Measurements from ENCODE around the gene ZNF416.

Gene ZNF416

DNA sequence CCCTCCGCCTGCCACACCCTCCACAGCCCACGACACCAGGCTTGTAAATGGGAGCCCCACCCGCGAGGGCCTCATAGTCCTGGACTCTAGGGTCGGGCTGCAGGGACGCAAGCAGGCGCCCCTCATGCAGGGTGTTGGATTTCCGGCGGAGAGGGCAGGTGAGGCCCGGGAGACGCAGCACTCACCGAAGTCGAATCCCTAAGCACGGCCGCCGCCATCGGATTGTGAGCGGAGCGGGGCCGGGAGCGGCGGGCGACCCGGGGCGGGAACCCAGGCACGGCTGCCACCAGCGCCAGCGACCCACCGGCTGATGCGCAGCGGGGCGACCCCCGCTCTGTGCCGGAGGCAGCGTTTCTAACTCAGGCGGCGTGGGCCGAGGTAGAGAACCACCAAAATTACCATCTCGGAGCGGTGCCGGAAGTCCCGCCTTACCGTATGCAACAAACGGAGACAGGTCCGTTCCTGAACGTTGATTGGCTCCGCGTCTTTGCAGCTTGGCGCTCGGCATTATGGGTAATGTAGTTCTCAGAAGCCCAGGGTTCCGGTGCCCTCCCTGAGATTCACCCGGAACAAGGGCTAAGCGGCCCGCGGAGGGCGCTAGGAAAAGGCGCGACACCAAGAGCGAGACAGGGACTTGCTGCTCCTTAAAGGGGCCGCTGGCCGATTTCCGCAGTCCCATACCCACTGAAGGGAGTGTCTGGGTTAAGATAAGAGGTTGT, at the start of gene ZNF416:
TSS of gene ZNF416 (minus strand) at position 425 of the 719 bp plus-strand sequence. CDS start at position 218, 207 bp downstream.
- peak; percentile 98 for DNase-seq (ENCODE audit: low spot score)

- no peak for DNase-seq (ENCODE audit: low spot score)
Measured at GRCh38 chr19:57623091-57623490, 44.4 kb upstream of the ZNF416 start.

- DNase-seq (ENCODE audit: low spot score): no peak
Measured at GRCh38 chr19:57620673-57621348, 42.1 kb upstream of the ZNF416 start.

DNA sequence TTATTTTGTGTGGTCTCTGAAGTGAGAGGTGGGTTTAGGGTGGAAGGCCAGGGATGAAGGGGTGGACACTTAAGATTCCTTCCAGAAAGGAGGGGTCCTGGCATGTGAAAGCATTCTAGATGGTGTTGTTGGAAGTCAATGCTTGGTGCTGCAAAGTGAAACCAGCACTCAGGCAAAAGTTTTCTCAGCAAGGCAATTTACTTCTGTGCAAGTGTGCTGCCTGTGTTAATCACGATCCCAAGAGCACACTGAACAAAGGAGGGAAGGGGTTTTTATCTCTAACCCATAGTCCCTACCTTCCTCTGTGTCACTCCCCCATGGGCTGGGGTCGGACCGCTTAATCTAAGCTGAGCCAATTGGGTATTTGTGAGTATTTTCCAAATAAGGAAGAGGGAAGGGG, 36.6 kb upstream of the ZNF416 start:
- no peak for DNase-seq (ENCODE audit: low spot score)

GRCh38 chr19:57613941-57614743, 35.4 kb upstream of the ZNF416 start, which contains the start of gene ZNF134:
TSS of gene ZNF134 (plus strand) at chr19:57614242. CDS start at chr19:57619469, 5,227 bp downstream.
- DNase-seq (ENCODE audit: low spot score): peak; percentile 90

DNA sequence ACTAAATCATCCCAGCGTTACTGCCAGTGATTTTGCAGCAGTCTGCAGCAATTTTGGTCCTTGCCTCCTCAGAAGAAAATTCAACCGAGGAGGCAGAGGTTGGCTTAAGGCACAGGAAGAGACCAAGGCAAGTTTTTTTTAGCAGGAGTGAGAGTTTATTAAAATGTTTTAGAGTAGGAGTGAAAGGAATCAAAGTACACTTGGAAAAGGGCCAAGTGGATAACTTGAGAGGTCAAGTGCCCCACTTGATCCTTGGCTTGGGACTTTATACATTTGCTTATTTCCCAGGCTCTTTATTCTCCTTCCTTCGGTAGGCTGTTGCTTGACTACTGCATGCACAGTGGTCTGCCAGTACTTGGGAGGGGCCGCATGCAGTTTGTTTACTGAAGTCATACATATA, 32.4 kb upstream of the ZNF416 start:
- no peak for DNase-seq (ENCODE audit: low spot score)

DNA sequence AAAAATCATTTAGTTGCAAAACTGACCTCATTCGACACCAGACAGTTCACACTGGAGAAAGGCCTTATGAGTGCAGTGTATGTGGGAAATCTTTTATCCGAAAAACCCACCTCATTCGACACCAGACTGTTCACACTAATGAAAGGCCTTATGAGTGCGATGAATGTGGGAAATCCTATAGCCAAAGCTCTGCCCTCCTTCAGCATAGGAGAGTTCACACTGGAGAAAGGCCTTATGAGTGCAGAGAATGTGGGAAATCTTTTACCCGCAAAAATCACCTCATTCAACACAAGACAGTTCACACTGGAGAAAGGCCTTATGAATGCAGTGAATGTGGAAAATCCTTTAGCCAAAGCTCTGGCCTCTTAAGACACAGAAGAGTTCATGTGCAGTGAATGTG, 28.2 kb upstream of the ZNF416 start:
- DNase-seq (ENCODE audit: low spot score): no peak

DNA sequence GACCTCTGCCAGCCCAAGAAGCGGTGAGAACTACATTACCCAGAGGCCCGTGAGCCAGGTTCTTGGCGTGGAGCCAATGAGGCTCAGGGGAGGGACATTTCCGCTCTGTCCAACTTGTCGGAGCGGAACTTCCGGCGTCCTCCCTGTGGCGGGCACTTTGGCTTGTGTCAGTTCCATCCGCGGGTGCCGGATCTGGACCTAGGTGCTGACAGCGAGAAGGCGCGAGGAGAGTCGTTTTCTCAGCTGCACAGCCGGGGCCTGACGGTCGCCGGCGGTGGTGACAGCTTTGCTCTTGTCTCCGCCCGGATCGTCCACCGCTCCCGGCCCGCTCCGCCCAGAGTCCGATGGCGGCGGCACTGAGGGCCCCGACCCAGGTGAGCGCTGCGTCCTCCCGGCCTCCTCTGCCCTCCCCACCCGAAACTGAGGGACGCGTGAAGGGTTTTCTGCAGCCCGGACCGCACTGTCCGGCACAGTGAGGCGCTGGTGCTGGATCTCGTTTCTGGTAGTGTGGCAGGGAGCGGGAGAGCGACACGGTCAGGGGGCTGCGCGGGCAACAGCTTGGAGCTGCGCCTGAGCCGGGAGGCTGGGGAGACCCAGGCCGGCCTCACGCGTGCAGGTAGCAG, 21.2 kb upstream of the ZNF416 start, which contains the start of gene ZNF530:
TSS of gene ZNF530 (plus strand) at position 125 of the 623 bp plus-strand sequence. CDS start 4,461 bp downstream, outside the sequence.
- DNase-seq (ENCODE audit: low spot score): peak; percentile 93

DNA sequence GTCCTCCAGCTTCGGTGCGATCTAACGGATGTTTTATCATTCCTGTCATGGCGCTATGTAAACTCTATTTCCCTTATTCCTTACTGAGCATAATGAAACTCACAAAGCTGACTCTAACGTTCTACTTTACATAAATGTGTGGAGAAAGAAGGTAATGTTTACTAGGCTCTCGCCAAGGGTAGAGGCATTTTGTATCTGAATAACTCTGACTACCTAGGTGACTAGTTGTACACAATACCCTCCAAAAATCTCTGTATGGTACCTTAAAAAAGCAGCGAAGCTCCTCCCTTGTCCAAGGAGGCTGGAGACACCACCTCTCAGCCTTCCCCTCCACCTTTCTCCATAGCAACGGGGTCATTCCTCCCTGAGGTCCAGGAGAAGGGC, 20.7 kb upstream of the ZNF416 start:
- no peak for DNase-seq (ENCODE audit: low spot score)

GRCh38 chr19:57587529-57587928, 8.8 kb upstream of the ZNF416 start:
- DNase-seq (ENCODE audit: low spot score): peak; percentile 86

DNA sequence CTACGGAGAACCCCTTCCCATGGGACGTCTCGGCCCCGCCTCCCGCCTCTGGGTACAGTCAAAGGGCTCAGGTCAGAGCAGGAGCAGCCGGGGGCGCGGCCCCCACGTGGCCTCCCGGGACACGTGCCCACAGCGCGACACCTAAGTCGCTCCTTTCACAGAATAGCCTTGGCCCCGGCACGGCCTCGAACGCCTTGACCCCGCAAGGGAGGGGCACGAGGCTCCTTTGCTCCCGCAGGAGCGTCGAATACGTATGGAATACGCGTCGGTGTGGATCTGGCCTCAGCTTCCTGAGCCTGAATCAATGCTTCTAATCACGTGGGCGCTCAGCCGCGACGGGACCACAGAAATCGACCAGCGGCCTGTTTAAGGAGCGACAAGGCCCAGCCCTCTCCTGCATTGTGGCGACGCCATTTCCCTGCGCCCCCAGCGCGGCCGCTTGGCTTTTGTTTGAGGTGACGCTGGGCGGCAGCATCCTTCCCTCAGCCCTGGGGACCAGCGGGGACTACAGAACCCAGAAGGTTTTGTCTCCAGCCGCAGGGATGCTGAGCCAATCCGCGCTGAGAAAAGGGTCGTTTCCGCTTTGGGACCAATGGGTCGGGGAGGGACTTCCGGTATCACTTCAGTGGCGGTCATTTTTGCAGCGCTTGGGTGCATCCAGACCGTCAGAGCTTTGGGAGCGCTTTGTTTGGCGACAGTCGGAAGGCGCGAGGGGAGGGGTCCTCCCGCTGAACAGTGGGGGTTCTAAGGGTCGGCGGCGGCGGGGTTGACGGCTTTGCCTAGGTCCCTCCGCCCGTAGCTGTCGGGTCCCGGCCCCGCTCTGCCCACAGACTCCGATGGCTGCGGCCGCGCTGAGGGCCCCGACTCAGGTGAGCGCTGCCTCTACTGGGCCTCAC, 5.1 kb upstream of the ZNF416 start, which contains the start of gene ZIK1:
TSS of gene ZIK1 (plus strand) at position 625 of the 896 bp plus-strand sequence. CDS start at position 837, 212 bp downstream.
- DNase-seq (ENCODE audit: low spot score): peak; percentile 80

GRCh38 chr19:57583104-57583520, 4.4 kb upstream of the ZNF416 start:
- no peak for DNase-seq (ENCODE audit: low spot score)

- DNase-seq (ENCODE audit: low spot score): no peak
Measured at GRCh38 chr19:57576661-57577060, 2.0 kb downstream of the ZNF416 start.

DNA sequence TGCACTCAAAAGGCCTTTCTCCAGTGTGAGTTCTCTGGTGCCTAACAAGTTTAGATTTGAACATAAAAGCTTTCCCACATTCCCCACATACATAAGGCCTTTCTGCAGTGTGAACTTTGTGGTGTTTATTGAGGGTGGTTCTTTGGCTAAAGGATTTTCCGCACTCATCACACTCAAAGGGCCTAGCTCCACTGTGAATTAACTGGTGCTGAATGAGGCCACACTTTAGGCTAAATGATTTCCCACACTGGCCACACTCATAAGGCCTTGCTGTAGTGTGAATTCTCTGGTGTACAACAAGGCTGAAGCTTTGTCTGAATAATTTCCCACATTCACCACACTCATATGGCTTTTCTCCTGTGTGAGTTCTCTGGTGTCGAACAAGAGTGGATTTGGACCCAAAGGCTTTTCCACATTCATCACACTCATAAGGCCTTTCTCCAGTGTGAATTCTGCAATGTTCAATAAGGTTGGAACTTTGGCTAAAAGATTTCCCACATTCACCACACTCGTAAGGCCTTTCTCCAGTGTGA, 6.2 kb downstream of the ZNF416 start:
- no peak for DNase-seq (ENCODE audit: low spot score)

DNA sequence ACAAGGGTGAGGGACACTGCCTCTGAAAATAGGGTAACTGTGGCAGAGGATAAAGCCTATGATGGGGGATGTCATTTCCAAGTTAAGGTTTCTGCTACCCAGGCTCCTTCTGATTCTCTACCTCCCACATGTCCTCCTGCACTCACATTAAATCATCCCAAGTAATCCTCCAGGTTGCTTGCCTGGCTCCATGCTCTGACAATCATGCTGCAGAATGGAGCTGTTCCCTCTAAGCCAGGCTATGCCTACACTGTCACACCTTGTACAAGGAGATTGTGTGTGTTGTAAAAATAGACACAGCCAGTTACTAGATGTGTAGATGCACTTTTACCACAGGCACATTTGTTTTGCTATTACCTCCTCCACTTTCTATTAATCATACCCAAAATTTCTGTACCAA, 8.0 kb downstream of the ZNF416 start:
- no peak for DNase-seq (ENCODE audit: low spot score)

GRCh38 chr19:57566396-57567265, 12.1 kb downstream of the ZNF416 start:
- DNase-seq (ENCODE audit: low spot score): peak; percentile 17

- DNase-seq (ENCODE audit: low spot score): no peak
Measured at GRCh38 chr19:57563547-57563946, 15.2 kb downstream of the ZNF416 start.

- DNase-seq (ENCODE audit: low spot score): peak; percentile 65
Measured at GRCh38 chr19:57560049-57560491, 18.6 kb downstream of the ZNF416 start.

- peak; percentile 87 for DNase-seq (ENCODE audit: low spot score)
Measured at GRCh38 chr19:57559404-57560025, 19.2 kb downstream of the ZNF416 start, which contains the start of gene ZNF550. TSS of gene ZNF550 (minus strand) at chr19:57559863. CDS start at chr19:57559682, 181 bp downstream.
